DND-41 (cell line): ENCODE data around the gene MEX3B.
"Not testable (repeated sequence)": the region's sequence is repeated elsewhere in the genome, so short reads cannot be mapped to it uniquely, and the experiment has no call there.

Source experiments
- ATAC-seq: fragments of 200-7000 bp; cut with Tn5 transposase; 3 replicates; pipeline ENCODE4 v1.9.1; 2021; ENCODE audit warnings: low read depth; ENCODE audit not compliant: insufficient read depth
- DNase-seq: peaks from one replicate; pipeline ENCODE4 v3.0.0-alpha.2; 2020
- H2AFZ ChIP-seq: 2 replicates; pipeline ENCODE4 v1.6.0; 2012; ENCODE audit warnings: low read depth, low read length
- H3K27ac ChIP-seq: 2 replicates; pipeline ENCODE4 v1.5.1; 2012; ENCODE audit warnings: low read length, inconsistent platforms
- H3K27me3 ChIP-seq: fragments of 200-600 bp; sonication (generic); 2 replicates; pipeline ENCODE4 v1.6.0; 2012; ENCODE audit warnings: low read length, mild to moderate bottlenecking, inconsistent platforms; ENCODE audit not compliant: insufficient read depth, poor library complexity
- H3K36me3 ChIP-seq: 2 replicates; pipeline ENCODE4 v1.5.1; 2012; ENCODE audit warnings: low read length, inconsistent platforms; ENCODE audit not compliant: insufficient read depth
- H3K4me1 ChIP-seq: 2 replicates; pipeline ENCODE4 v1.5.1; 2012; ENCODE audit warnings: mild to moderate bottlenecking, low read length; ENCODE audit not compliant: insufficient read depth
- H3K4me2 ChIP-seq: 2 replicates; pipeline ENCODE4 v1.6.0; 2012; ENCODE audit warnings: mild to moderate bottlenecking, moderate library complexity, low read length, inconsistent platforms; ENCODE audit not compliant: insufficient read depth
- H3K4me3 ChIP-seq, 2 experiments: fragments of 200-600 bp in 1 of 2; shearing (Covaris generic) in 1 of 2; 2 replicates each; pipeline ENCODE4 v1.5.1; 2012 to 2016; ENCODE audit warnings: inconsistent platforms in 2 of 2, low read length in 2 of 2, mild to moderate bottlenecking in 2 of 2, low read depth in 1 of 2, moderate library complexity in 1 of 2
- H3K79me2 ChIP-seq: 2 replicates; pipeline ENCODE4 v1.6.0; 2012; ENCODE audit warnings: low read length, inconsistent platforms; ENCODE audit not compliant: insufficient read depth
- H3K9ac ChIP-seq: 2 replicates; pipeline ENCODE4 v1.6.0; 2012; ENCODE audit warnings: low read depth, mild to moderate bottlenecking, inconsistent platforms, low read length, moderate library complexity
- H3K9me3 ChIP-seq: 2 replicates; pipeline ENCODE4 v1.5.1; 2012; ENCODE audit warnings: low read length, moderate library complexity, mild to moderate bottlenecking, inconsistent platforms; ENCODE audit not compliant: insufficient read depth, severe bottlenecking
- H4K20me1 ChIP-seq: 2 replicates; pipeline ENCODE4 v1.6.0; 2012; ENCODE audit warnings: low read length; ENCODE audit not compliant: insufficient read depth
- EZH2 ChIP-seq: IDR thresholded peaks from 3 replicates; pipeline ENCODE4 v1.6.1; 2012; ENCODE audit warnings: borderline replicate concordance, low read depth, mild to moderate bottlenecking, moderate library complexity, low read length, inconsistent platforms; ENCODE audit not compliant: severe bottlenecking
- TF ChIP-seq, protein P1 (sequence below): IDR thresholded peaks from 2 replicates; pipeline ENCODE4 v1.5.1; 2012; ENCODE audit warnings: borderline replicate concordance, low read length, moderate library complexity, mild to moderate bottlenecking; ENCODE audit not compliant: poor library complexity, severe bottlenecking; ENCODE audit errors: extremely low read depth

MEX3B gene

DNA sequence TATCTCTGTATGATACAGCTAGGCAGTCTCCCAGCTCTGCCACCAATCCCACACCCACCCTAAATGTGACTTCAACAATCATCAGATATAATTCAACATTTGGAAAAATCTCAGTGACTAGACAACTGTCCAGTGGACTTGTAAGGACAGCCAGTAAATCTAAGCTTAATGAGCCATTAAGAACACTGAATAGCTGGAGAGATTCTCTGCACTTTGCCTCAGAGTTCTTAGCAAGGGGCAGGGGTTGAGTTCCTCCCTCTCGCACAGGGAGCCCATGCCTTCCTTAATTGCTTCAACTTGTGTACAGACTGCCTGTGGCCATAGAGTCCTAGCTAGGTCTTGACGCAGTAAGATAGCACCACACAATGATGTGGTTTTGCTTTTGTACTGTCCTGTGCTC is 15.6 kb downstream of the MEX3B start:
- no peaks in the 10 kb centered on the region for H3K27me3 ChIP-seq
- TF ChIP-seq, protein P1, sequence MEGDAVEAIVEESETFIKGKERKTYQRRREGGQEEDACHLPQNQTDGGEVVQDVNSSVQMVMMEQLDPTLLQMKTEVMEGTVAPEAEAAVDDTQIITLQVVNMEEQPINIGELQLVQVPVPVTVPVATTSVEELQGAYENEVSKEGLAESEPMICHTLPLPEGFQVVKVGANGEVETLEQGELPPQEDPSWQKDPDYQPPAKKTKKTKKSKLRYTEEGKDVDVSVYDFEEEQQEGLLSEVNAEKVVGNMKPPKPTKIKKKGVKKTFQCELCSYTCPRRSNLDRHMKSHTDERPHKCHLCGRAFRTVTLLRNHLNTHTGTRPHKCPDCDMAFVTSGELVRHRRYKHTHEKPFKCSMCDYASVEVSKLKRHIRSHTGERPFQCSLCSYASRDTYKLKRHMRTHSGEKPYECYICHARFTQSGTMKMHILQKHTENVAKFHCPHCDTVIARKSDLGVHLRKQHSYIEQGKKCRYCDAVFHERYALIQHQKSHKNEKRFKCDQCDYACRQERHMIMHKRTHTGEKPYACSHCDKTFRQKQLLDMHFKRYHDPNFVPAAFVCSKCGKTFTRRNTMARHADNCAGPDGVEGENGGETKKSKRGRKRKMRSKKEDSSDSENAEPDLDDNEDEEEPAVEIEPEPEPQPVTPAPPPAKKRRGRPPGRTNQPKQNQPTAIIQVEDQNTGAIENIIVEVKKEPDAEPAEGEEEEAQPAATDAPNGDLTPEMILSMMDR: no peak
- TF ChIP-seq EZH2: no peak
- DNase-seq (no peak), ATAC-seq (no peak)
- no peaks in the 10 kb centered on the region for H3K79me2 ChIP-seq
- no peak overlapping the region for H3K27ac ChIP-seq
- no peak overlapping the region for H3K4me2 ChIP-seq
- no peaks in the 10 kb centered on the region for H3K4me1 ChIP-seq
- no peak overlapping the region for H3K9ac ChIP-seq
- no peaks in the 10 kb centered on the region for H3K36me3 ChIP-seq
- no peak overlapping the region for H2AFZ ChIP-seq
- no peaks in the 10 kb centered on the region for H4K20me1 ChIP-seq
- H3K9me3 ChIP-seq: no peaks in the 10 kb centered on the region
- no peak overlapping the region for H3K4me3 ChIP-seq

DNA sequence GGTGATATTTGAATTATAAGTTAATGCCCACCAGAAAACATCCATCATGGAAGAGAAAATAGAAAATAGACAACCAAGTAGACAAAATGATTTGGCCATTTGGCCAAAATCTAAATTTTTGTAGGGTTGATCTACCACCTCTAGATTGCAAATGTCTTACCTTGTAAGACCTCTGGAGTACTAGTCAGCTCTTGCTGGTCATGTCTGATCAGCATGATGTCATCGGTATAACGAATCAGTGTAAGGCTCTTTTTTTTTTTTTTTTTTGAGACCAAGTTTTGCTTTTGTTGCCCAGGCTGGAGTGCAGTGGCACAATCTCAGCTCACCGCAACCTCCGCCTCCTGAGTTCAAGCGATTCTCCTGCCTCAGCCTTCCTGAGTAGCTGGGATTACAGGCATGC is 17.7 kb downstream of the MEX3B start:
- not testable (repeated sequence) for H3K9me3 ChIP-seq, H4K20me1 ChIP-seq, H3K9ac ChIP-seq, DNase-seq, ATAC-seq, H3K4me1 ChIP-seq, H3K4me2 ChIP-seq, H3K79me2 ChIP-seq, H3K27me3 ChIP-seq, H2AFZ ChIP-seq, H3K27ac ChIP-seq, H3K36me3 ChIP-seq, H3K4me3 ChIP-seq

DNA sequence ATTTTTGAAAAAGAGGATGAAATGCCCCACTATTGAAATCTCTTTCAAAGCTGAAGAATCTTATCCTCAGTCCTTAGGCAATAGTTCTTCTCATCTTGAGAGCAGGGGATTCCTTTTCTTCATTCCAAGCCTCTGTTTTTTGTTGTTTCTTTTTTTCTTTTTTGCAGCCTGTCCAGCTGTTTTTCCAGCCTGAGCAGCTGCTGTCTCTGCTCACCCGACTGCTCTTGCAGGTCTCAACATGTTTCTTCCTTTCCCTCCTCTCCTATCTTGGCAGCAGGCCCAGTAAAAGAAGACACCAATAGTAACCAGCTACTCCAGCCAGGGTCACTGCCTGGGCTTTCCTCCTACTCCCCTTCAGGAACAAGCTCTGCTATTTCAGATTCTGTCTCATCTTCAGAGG is 23.8 kb downstream of the MEX3B start:
- H3K4me2 ChIP-seq: no peak overlapping the region
- DNase-seq (no peak), ATAC-seq (no peak)

DNA sequence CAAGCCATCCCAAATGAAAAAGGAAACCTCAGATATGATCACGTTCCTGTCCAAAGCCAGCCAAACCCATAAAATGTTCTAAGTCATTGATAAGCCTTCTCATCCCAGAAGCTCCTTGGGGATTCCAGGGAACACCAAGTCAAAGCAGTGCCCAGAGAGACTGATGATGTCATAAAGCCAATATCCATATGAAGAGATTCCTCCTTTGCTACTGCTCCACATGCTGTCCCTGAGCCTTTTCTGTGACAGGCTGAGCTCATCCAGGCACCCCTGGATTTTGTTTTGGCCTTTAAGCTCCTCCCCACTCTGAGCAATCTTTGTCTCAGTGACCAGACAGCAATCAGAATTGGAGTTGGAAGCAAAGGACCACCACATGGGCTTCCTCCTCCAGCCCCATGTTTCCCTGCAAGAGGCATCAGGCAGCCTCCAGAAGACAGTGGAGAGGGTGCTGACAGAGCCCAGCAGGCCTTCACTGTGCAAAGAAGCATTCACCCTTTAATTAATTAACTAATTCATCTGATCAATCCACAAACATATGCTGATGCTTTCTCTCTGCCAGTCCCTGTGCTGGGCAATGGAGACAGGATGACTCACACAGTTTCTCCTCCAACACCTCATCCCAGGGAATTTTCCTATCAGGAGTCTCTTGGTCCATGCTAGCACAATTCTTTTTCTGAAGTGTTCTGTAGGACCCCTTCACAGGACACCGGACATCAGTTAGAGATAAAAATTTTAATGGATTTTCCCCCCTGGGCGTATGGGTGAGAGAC is 25.0 kb downstream of the MEX3B start:
- Histone ChIP-seq H3K27me3 (peaks cover 4% of the 10 kb centered on the region), H4K20me1 (no peaks in the 10 kb centered on the region), H3K9ac (no peak overlapping the region), H3K9me3 (no peaks in the 10 kb centered on the region), H3K4me1 (no peaks in the 10 kb centered on the region), H3K4me2 (no peak overlapping the region), H3K4me3 (no peak overlapping the region), H2AFZ (no peak overlapping the region), H3K36me3 (no peaks in the 10 kb centered on the region), H3K27ac (no peak overlapping the region), H3K79me2 (no peaks in the 10 kb centered on the region)
- TF ChIP-seq, protein P1: no peak
- no peak for TF ChIP-seq EZH2
- no peak for DNase-seq
- no peak for ATAC-seq

More for the DNA sequence above, 23.8 kb downstream of the MEX3B start:
- H3K79me2 ChIP-seq: no peaks in the 10 kb centered on the region
- no peaks in the 10 kb centered on the region for H3K36me3 ChIP-seq
- H3K27ac ChIP-seq: no peak overlapping the region
- no peaks in the 10 kb centered on the region for H3K9me3 ChIP-seq
- no peak overlapping the region for H3K9ac ChIP-seq
- H3K4me1 ChIP-seq: no peaks in the 10 kb centered on the region
- no peak overlapping the region for H2AFZ ChIP-seq
- no peak overlapping the region for H3K4me3 ChIP-seq
- H4K20me1 ChIP-seq: no peaks in the 10 kb centered on the region
- no peak for TF ChIP-seq EZH2
- TF ChIP-seq, protein P1: no peak
- H3K27me3 ChIP-seq: no peaks in the 10 kb centered on the region
